AG04450 (cell line): Measurements from ENCODE around the gene TNFAIP8. TPM values are rescaled to one million over a fixed set of nuclear protein-coding genes. Genes with fewer than 3 reads are reported as not detected.

Experiments
- CTCF ChIA-PET: fragments of 300-600, 350-600 bp; formaldehyde crosslinking; extraction: SDS; loops from one replicate; lab custom pipeline; 2022; ENCODE audit warnings: antibody characterized with exemption, inconsistent platforms; lab: Charles Lee
- POLR2A ChIA-PET: fragments of 350-600 bp; formaldehyde crosslinking; extraction: SDS; loops from one replicate; lab custom pipeline; 2021; ENCODE audit warnings: antibody characterized with exemption, inconsistent platforms; lab: Yijun Ruan, JAX
- DNase-seq: peaks from one replicate; pipeline ENCODE4 v3.0.0-alpha.2; 2011; ENCODE audit warnings: low read depth, low spot score
- H3K27ac ChIP-seq: one replicate; pipeline ENCODE4 v1.5.1; 2012; ENCODE audit warnings: low read depth, low read length, control low read depth
- H3K27me3 ChIP-seq: one replicate; pipeline ENCODE4 v1.6.0; 2012; ENCODE audit warnings: low read length; ENCODE audit not compliant: control insufficient read depth, insufficient read depth
- H3K4me3 ChIP-seq: 2 replicates; pipeline ENCODE4 v1.5.1; 2011; ENCODE audit warnings: mild to moderate bottlenecking, low read depth, low read length, control low read depth
- H3K9me3 ChIP-seq: 2 replicates; pipeline ENCODE4 v1.5.1; 2012; ENCODE audit warnings: low read length; ENCODE audit not compliant: control insufficient read depth, insufficient read depth
- polyA plus RNA-seq: library from polyadenylated mRNA; depleted of rRNA; stranded (reverse); fragments of >200 nt; gene quantifications from 2 replicates; pipeline ENCODE4 v1.2.3, GENCODE V29; 2011
- TF ChIP-seq, protein P1 (sequence below): IDR thresholded peaks from 2 replicates; pipeline ENCODE4 v1.5.1; 2011; ENCODE audit warnings: low read depth, low read length, control low read depth, inconsistent platforms

Gene TNFAIP8
- polyA plus RNA-seq, 1 experiment = 56.4 TPM

DNA sequence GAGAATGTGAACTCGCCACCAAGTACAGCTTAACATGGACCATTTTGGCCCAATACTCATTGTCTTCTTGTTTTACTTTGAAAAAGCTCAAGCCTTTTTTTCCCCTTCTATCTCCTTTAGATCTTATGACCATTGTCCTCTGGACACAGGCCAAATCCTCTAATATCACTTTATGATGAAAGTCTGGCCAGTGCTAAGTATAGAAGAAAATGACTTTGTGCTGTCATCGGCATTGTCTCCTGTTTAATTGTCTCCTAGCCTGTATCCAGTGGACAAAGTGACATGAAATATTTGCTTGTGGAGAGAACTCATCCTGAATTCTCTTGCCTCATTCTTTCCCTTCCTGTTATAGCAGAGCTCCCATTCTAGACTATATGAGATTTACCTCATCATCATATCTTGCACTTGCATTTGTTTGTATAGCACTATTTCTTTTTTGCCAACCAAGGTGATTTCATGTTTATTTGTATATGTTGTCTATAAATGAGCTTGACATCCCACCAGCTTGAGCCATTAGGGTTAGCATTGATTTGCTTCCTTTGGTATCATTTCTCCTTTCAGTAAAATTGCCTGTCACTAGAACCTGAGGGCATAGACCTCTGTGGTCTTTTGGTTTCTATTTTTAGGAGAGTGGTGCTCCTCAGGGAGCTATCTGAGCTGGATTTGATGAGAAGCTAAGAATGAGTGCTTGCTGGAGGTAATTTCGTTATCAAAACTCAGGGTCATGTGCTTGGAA is 18.8 kb upstream of the TNFAIP8 start:
- no peaks in the 10 kb centered on the region for H3K27me3 ChIP-seq
- ChIA-PET POLR2A (no interaction called here), CTCF (interaction anchor here (0.6 to 3.9 kb wide), 7 partner anchors 14 to 349 kb away, joined by 3 to 22 read pairs (median 4); no protein-coding TSS in a partner anchor)
- no peak overlapping the region for H3K4me3 ChIP-seq
- TF ChIP-seq, protein P1, sequence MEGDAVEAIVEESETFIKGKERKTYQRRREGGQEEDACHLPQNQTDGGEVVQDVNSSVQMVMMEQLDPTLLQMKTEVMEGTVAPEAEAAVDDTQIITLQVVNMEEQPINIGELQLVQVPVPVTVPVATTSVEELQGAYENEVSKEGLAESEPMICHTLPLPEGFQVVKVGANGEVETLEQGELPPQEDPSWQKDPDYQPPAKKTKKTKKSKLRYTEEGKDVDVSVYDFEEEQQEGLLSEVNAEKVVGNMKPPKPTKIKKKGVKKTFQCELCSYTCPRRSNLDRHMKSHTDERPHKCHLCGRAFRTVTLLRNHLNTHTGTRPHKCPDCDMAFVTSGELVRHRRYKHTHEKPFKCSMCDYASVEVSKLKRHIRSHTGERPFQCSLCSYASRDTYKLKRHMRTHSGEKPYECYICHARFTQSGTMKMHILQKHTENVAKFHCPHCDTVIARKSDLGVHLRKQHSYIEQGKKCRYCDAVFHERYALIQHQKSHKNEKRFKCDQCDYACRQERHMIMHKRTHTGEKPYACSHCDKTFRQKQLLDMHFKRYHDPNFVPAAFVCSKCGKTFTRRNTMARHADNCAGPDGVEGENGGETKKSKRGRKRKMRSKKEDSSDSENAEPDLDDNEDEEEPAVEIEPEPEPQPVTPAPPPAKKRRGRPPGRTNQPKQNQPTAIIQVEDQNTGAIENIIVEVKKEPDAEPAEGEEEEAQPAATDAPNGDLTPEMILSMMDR = no peak
- no peaks in the 10 kb centered on the region for H3K9me3 ChIP-seq
- no peak for DNase-seq
- H3K27ac ChIP-seq = no peak overlapping the region

DNA sequence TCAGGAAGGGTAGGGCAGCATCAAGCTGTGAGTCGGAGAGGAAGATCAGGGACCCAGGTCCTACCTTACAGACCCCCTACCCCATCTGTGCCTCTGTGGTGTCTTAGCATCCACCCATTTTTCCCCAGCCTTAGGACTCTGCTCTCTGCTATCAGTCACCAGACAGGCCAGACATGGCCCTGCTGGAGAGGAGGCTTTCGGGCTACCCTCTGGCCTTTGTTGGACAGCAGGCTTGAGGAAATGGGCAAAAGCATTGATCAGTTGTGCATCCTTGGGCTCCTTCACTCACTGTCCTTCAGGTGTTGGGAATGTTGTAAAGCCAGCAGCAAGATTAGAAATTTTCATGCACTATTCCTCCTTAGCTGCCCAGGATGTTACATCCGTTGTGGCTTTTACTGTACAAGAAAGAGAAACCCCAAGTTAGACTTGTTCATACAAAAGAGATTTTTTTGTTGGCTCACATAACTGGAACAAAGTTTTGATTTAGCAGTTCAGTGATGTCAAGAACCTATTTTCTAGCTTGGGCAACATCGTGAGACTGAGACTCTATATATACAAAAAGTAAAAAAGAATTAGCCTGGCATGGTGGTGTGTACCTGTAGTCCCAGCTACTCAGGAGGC is 17.4 kb upstream of the TNFAIP8 start:
- Histone ChIP-seq H3K27me3 (no peaks in the 10 kb centered on the region), H3K4me3 (no peak overlapping the region), H3K9me3 (no peaks in the 10 kb centered on the region), H3K27ac (no peak overlapping the region)
- TF ChIP-seq, protein P1 = no peak
- ChIA-PET POLR2A (interaction anchor here (0.7 kb wide), 1 partner anchor 11 kb away, joined by 7 read pairs; no protein-coding TSS in a partner anchor), CTCF (interaction anchor here (0.6 to 1.3 kb wide), 3 partner anchors 22 to 75 kb away, joined by 3 read pairs; no protein-coding TSS in a partner anchor)
- no peak for DNase-seq

DNA sequence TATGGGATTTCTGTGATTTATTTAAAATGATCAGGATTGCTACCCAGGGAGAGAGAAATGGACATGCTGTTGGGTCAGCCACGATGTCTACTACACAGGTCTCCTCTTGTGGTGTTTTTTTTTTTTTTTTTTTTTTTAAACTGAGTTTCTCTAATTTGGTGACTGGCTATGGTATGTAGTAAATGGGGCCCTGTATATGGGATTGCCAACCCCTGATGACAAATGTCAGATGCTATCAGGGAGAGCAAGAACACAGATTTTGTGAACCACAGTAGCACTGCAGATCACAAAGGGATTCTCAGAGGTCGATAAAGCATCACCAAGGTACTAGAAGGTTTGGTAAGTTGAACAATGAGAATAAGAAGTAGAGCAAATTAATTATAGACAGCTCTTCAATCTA is 16.5 kb upstream of the TNFAIP8 start:
- CTCF ChIA-PET = interaction anchor here (1.3 kb wide), 1 partner anchor 72 kb away, joined by 3 read pairs; no protein-coding TSS in a partner anchor
- H3K4me3 ChIP-seq = no peak overlapping the region
- POLR2A ChIA-PET = interaction anchor here (0.7 kb wide), 1 partner anchor 10 kb away, joined by 7 read pairs; no protein-coding TSS in a partner anchor
- H3K9me3 ChIP-seq = no peaks in the 10 kb centered on the region
- DNase-seq = no peak
- TF ChIP-seq, protein P1 = no peak
- no peaks in the 10 kb centered on the region for H3K27me3 ChIP-seq
- no peak overlapping the region for H3K27ac ChIP-seq

DNA sequence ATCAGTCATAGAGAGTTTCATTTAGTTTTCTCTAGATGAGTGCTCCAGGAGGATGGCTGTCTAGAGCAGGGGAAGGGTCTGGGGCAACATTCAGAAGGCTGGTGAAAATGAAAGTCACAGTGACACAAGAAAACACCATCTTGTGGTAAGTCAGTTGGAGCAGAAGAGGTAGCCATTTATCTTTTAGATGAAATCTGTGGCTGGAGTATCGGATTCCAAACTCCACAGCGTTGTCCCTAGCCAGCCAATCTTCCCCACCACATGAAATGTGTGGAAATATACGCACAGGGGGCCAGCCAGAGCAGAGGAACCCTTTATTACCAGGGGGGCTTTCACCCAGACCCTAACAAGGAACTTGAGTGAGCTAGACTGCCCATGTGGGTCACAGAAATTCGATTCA is 15.9 kb upstream of the TNFAIP8 start:
- ChIA-PET CTCF (interaction anchor here (1.6 kb wide), 1 partner anchor 72 kb away, joined by 5 read pairs; no protein-coding TSS in a partner anchor), POLR2A (no interaction called here)
- TF ChIP-seq, protein P1 = no peak
- H3K27me3 ChIP-seq = no peaks in the 10 kb centered on the region
- no peak overlapping the region for H3K4me3 ChIP-seq
- H3K27ac ChIP-seq = no peak overlapping the region
- no peak for DNase-seq
- no peaks in the 10 kb centered on the region for H3K9me3 ChIP-seq
